NCI-H2081 treated with DMSO at 0.1 percent for 48 hours (cell line): ENCODE data around the gene CCR2.
"Not testable (repeated sequence)": the region's sequence is repeated elsewhere in the genome, so short reads cannot be mapped to it uniquely, and the experiment has no call there.

ENCODE experiments used
- DNase-seq: peaks from one replicate; lab custom pipeline; 2025; lab: John Stamatoyannopoulos, UW

The CCR2 gene

DNA sequence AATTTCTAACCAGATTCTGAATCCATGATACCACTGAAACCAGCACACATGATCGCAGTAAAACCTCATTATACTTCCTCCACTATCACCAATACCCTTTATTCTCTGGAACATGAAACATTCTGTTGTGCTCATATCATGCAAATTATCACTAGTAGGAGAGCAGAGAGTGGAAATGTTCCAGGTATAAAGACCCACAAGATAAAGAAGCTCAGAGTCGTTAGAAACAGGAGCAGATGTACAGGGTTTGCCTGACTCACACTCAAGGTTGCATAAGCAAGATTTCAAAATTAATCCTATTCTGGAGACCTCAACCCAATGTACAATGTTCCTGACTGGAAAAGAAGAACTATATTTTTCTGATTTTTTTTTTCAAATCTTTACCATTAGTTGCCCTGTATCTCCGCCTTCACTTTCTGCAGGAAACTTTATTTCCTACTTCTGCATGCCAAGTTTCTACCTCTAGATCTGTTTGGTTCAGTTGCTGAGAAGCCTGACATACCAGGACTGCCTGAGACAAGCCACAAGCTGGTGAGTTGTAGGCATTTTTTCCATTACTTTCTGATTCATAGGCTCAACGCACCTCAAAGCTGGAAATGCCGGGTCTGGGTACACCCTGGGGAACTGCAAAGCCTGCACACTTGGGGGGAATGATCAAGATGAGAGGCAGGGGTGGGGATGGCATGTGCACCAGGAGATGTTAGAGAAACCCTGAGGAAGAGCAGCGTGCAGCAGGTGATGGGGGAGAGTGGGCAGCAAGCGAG is at the start of gene CCR2:
Gene CCR2 (plus strand): TSS at position 465 of the 764 bp plus-strand sequence. CDS start 3,417 bp downstream, outside the sequence.
- no peak for DNase-seq

DNA sequence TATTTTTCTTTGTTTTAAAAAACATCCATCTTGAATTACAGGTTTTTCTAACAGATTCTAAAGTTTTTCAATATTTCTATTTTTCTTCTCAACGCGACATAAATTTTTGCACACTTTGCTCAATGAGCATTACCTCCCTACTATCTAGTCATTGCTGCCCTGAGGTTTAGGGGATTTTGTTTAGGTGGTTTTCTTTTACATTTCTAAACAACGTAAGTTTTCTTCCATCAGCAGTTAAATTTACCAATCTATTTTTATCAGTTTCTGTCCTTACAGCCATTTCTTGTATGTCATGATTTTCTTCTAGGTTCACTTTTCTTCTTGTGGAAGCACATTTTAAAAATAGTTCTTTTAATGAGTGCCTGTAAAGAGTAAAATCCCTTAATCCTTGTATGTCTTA is 49.2 kb upstream of the CCR2 start:
- no peak for DNase-seq

DNA sequence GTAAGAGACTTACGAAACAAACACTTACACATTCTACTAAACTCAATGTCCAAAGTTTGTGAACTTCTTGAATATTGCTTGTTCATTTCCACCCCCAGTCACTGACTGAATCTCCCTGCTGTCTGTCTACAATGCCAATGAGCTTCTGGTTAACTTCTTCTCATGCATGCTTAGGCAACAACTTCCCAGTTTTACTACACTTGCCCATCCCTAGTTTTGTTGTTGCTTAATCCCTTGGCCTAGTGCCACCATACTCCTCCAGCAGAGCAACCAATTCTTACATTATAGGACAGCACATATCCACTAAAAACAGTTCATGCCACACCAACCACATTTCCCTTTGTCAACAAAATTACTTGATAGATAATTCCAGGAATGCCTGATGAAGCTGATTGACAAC is 40.9 kb upstream of the CCR2 start:
- no peak for DNase-seq

DNA sequence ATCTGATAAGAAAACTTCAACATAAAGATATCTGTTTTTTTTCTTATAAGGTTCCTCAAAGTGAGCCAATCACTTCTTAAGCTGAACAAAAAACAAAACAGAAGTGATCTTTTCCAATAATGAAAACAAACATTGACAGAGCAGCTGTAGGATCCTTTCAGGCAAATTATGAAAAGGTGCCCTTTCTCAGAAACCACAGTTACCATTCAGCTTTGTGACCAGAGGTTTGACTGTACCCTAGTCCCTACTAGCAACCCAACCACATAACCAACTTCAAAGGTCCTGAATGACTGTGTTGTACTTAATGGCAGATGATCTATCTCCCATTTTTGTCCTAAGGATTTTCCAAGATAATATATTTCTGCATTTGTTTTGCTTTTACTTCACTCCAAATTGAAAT is 39.4 kb upstream of the CCR2 start:
- DNase-seq: no peak

DNA sequence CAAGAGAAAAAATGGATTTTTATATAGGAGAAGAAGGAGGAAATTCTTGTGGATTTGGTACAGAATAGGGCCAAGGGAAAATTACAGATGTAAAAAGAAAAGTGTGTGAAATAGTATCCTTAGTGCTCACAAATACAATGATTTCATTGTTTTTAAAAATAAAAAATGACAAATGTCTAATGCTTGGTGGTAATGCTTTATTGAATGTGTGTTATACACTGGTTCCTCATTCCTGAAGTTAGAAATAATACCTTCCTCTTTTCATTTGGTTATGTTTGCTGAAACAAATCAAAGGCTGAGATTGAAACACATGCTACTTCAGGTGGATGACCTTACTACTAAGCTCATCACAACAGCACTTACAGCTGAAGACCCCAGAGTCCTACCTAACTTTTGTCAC is 37.7 kb upstream of the CCR2 start:
- DNase-seq: no peak

DNA sequence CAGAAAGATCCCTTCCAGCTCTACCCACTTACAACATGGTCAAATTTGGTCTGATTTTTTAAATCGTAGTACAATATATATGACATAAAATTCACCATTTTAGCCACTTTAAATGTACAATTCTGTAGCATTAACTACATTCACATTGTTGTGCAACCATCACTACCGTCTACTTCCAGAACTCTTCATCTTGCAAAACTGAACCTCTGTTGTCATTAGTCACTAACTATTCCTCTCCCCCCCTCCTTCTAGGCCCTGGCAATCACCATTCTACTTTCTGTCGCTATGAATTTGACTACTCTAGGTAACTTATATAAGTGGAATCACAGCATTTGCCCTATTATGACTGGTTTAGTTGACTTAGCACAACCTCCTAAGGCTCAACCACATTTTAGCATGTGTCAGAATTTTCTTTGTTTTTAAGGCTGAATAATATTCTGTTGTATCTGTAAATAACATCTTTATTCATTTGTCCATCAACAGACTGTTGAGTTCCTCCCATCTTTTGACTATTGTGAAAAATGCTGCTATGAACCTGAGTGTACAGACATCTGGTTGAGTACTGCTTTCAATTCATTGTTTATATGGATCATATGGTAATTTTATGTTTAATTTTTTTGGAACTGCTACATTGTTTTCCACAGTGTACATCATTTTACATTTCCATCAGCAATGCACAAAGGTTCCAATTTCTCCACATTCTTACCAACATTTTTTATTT is 35.5 kb upstream of the CCR2 start:
- no peak for DNase-seq

DNA sequence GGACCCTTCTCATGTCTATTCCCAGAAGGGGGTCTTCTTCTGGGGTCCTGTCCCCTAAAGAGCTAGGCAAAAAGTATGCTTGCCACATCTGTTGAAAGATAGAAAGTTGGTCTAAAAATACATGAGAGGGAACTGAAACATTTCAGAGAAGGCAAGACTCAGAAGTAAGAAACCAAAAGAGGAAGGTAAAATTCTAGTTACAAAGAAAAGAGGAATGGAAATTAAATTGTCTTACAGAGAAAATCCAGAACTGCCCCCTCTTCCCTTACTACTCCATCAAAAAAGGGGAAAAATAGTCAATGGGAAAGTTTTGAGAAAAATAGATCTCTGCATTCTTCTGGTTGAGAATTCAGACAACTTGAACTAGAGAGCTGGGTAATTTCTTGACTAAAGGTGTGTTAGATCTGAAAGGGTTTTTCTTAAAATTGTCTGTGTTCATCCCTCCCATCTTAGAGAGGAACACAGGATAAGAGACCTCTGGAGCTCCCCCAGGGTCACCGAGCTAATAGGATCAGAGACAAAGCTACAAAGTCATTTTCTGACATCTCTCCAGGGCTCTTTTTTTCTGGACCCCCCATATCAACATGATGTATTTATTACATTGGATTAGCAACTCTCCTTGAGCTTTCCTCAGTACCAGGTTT is 32.3 kb upstream of the CCR2 start:
- DNase-seq: no peak

DNA sequence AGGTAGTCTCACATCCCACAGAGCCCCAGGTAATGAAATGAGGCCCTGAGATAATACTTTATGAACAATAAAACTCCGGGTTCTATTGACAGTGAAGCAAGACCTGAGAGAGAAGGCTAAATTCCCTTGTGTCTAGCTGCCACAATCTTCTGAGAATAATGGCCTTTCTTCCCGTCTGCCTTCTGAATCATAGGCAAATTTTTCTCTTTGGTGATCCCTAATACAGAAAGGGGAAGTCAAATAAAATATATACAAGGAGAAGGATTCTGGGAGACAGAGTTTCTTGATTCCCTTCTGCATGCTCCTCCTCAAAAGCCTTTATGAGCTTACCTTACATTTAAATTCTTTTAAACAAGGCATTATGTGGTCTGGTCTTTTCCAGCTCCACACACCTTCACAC is 29.9 kb upstream of the CCR2 start:
- no peak for DNase-seq

DNA sequence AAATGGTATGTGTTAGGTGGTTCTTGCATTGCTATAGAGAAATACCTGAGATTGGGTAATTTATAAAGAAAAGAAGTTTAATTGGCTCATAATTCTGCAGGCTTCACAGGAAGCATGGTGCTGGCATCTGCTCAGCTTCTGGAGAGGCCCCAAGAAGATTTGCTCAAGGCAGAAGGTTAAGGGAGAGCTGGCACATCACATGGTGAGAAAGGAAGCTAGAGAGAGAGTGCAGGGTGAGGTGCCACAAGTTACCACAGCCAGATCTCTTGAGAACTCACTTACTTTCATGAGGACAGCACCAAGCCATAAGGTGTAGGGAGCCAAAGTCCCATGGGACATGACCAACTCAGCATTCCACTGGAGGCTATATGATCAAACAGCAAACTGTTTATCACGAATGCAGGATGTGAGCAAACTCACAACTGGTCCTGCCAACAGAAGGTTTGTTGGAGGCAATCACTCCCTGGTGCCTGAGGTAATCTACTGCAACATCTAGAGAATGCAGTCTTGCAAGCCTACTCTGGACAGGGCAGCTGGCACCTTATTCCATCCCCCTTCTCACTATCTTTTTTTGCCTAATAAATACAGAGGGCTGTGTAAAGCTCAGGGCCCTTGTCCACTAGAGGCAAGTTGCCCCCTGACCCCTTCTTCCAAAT is 28.1 kb upstream of the CCR2 start:
- DNase-seq: no peak

DNA sequence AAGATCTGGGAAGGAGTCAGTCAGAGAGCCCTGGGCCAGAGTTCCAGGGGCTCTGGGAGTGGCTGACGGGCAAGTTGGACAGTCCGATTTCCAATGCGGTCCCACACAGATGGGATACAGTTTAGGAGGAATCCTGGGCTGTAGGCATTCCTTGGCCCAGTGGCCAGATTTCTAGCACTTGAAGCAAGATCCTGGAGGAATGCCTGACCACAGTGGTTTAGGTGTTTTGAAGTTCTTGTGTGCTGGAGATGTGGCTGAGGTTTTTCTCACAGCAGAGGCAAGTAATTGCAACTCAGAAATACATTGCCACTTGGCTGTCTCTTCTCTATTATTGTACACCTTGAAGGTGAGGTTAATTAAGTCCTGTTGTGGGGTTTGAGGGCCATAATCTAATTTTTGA is 23.2 kb upstream of the CCR2 start:
- not testable (repeated sequence) for DNase-seq

DNA sequence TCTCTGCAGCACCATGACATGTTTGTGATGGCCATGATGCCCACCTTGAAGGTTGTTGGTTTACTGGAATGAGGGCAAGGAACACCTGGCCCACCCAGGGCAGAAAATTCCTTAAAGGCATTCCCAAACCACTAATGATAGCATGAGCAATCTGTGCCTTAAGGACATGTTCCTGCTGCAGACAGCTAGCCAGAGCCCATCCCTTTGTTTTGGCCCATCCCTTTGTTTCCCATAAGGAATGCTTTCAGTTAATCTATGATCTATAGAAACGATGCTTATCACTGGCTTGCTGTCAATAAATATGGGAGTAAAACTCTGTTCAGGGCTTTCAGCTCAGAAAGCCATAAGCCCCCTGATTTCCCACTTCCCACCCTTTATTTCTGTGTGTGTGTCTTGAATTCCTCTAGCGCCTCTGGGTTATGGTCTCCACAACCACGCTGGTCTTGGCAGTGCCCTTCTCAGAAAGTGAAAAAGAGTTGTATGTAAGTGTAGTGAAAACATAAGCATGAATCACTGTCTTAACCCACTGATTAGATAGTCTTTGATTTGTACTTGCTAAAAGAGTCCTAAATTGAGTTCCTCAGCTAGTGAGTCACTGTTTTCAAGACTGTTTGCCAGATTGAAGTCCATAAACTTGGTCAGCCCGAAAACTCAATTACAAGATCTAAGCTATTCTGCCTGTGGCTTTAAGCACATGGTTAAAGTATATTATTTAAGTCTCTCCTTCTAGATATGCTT is 19.0 kb upstream of the CCR2 start:
- DNase-seq: no peak

DNA sequence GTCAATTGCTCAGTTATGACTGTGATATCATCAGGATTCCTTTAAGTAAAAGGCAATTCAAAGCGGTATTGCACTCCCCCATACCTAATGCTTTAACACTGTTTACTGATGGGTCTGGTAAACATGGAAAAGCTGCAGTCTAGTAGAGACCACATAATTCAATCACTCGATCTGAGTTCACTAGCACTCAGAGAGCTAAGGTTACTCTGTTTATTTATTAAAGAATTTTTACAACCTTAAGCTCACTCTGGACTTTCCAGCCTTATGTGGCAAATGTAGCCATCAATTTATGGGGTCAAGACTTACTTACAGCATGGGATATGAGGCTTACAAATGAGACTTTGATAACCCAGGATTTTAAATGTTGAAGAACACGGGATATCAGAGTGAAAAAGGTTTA is 18.4 kb upstream of the CCR2 start:
- no peak for DNase-seq

DNA sequence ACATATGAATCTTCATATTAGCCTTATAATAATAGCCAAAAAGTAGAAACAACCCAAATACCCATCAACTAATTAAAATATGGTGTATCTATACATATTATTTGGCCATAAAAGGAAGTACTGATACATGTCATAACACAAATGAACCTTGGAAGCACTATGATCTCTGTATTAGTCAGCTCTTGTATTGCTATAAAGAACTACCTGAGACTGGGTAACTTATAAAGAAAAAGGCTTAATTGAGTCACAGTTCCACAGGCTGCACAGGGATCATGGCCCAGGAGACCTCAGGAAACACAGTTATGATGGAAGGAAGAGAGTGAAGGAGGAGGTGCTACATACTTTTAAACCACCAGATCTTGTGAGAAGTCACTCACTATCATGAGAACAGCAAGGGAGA is 16.0 kb upstream of the CCR2 start:
- DNase-seq: no peak

DNA sequence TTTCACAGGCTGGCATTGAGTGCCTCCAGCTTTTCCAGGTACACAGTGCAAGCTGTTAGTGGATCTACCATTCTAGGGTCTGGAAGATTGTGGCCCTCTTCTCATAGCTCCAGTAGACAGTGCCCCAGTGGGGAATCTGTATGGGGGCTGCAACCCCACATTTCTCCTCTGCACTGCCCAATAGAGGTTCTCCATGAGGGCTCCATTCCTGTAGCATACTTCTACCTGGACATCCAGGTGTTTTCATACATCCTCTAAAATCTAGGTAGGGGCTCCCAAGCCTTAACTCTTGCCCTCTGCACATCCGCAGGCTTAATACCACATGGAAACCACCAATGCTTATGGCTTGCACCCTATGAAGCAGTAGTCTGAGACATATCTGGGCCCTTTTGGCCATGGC is 15.1 kb upstream of the CCR2 start:
- no peak for DNase-seq

DNA sequence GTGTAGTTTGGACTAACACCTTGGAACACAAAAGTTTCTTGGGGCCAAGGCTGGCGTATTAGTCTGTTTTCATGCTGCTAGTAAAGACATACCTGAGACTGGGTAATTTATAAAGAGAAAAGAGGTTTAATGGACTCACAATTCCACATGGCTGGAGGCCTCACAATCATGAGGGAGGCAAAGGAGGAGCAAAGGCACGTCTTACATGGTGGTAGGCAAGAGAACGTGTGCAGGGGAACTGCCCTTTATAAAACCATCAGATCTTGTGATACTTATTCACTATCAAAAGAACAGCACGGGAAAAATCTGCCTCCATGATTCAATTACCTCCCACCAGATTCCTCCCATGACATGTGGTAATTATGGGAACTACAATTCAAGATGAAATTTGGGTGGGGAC is 9.4 kb upstream of the CCR2 start:
- DNase-seq: no peak

DNA sequence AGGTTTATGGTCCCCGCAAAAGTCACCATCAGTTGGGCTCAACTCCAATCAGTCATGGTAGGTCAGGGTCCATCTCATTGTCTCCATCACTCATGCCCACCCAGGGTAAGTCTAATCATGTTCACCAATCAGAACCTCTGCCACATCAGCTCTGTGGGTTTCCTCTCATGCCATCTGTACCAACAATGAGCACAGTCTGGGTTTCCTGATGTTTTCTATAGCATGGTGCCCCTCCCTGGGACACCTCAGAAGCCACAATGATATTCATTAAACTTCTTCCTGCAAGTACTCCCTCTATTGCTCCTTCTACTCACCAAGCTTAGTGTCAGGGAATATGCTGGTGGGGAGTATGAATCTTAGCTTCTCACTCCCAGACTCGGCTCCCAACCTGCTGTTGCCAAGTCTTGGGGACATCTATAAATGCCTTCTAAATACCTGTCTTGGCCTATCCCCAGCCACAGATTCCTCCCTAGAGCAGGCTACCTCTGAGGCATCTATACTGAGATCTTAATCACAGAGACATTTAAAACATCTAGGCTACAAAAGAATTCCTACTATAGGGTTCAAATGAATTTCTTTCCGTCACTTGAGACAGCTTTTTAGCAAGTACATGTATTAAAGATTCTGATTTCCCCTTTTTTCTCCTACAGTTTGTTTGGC is 5.0 kb upstream of the CCR2 start:
- DNase-seq: no peak

DNA sequence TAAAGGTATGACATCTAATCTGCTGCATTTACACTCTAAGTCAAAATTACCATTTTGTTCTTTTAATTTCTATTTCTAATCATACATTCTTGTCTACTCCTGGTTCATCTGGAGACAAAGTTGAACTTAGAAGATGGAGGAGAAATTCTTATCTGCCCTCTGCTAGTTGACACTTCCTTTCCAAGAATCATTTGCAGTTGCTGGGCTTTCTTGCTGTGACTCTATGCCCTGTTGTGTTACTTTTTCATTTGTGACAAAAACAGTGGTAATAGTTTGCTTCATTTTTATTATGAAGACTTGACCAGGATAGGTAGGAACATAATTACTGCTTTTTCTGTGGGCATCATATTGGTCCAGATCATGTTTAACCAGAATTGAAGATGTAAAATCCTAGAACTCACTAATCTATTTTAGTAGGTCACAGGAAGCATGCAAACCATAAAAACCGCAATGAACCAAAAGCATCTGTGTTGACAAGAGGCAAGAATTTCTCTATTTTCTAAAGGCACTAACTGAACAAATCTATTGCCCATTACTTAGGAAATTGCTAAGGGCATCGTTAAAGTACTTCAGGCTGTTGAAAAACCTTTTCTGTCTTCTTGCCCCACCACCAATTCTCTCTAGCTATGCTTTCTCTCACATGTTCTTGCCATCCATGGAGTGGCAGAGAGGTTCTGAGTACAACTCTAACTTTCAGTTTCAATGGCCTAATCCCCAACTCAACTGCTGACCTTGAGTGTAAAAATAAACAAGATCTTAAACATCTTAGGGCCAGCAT is 4.2 kb upstream of the CCR2 start:
- no peak for DNase-seq

DNA sequence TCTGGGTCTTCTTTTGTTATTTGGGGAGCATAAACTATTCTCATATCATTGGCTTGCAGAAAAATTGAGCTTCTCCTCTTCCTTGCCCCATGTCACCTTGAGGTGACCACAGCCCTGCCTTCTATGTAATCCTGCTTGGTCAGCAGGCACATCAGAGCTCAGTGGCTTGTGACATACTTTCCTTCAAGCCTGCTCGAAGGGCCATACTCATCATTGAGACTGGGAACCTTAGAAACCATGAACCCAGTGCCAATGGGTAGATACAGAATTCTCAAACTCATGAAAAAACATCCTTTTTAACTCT is 3.7 kb upstream of the CCR2 start:
- DNase-seq: no peak

DNA sequence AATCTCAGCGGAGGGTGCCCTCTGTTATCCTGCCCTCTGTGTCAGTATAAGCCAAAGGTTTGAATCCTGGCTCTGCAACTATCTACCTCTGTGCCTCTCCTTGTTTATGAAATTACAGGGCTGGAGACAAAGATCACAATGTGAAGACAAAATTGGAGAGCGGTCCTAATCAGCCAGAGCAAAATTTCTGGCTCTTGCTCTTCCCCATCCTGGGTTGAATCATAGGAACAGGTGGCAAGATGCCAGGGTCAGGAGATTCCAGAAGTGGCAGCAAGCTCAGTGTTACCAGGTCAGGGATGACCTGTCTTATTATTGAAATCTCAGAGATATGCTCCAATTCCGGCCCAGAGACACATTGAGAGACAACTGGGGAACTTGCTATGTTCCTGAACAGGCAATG is 2.3 kb upstream of the CCR2 start:
- no peak for DNase-seq

DNA sequence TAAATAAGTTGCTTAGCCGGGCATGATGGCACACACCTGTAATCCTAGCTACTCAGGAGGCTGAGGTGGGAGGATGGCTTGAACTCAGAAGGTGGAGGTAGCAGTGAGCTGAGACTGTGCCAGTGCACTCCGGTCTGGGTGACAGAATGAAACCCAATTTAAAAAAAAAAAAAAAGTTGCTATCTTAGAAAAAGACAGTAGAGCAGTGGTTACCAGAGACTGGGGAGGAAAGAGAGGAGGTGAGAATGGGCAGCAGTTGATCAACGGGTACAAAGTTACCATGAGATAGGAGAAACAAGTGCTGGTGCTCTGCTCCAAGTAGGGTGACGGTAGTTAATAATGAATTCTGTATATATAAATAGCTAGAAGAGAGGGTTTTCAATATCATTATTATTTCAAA is 821 bp upstream of the CCR2 start:
- DNase-seq: no peak

DNA sequence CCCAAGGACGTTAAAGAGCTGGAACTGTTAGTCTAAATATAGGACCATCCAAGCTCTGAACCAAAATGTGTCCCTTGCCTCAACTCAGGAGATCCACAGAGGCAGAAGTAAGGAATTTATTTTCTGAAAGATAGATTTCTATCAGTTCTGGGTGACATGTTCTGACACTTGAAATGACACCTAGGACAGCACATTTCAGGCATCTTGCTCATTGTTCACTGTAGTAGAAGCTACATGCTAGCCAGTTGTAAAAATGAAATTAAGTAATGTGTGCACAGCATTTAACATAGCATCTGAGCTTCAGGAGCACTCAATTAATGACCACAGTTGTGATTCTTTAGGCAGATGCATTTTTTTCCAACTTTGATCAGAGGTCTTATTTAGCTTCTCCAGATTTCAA is 567 bp downstream of the CCR2 start:
- DNase-seq: no peak
